HG03103 (cell line): Measurements from ENCODE around the gene NEDD9.

ENCODE experiments used
- ATAC-seq: cut with Tn5 transposase; IDR thresholded peaks from one replicate; pipeline ENCODE4 v1.9.1; 2021; ENCODE audit warnings: low read depth; ENCODE audit not compliant: unreplicated experiment

NEDD9 gene

DNA sequence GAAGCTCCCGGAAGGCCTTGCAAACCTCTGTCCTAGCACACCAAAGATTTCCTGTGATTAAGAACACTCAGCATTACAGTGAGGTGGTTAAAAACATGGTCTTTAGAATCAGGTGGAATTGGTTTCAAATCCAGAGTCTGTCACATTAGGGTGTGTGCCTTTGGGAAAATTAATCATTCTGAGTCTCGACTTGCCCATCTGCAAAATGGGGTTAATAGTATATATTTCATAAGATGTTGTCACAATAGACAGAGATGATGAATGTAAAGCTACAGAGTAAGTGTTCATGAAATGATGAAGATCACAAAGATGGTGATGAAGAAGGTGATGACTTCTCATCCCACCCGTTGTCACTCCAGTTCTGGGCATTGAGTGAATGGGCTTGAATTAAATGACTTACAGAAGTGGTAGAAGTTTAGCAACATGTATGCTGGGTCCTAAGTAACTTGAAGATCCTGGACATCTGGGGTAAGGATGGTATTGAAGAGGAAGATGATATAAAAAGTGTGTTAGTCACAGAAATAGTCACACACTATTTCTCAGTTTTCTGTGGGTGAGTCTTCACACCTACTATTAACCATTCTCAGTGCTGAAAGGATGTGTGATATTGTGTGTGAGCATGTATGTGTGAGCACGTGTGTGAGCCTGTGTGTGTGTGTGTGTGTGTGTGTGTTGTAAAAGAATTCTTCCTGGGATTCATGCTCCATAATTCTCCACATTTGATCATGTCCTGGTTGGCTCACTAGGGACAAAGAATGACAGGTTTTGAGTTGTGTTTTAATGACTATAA, 28.0 kb upstream of the NEDD9 start:
- no peak for ATAC-seq

DNA sequence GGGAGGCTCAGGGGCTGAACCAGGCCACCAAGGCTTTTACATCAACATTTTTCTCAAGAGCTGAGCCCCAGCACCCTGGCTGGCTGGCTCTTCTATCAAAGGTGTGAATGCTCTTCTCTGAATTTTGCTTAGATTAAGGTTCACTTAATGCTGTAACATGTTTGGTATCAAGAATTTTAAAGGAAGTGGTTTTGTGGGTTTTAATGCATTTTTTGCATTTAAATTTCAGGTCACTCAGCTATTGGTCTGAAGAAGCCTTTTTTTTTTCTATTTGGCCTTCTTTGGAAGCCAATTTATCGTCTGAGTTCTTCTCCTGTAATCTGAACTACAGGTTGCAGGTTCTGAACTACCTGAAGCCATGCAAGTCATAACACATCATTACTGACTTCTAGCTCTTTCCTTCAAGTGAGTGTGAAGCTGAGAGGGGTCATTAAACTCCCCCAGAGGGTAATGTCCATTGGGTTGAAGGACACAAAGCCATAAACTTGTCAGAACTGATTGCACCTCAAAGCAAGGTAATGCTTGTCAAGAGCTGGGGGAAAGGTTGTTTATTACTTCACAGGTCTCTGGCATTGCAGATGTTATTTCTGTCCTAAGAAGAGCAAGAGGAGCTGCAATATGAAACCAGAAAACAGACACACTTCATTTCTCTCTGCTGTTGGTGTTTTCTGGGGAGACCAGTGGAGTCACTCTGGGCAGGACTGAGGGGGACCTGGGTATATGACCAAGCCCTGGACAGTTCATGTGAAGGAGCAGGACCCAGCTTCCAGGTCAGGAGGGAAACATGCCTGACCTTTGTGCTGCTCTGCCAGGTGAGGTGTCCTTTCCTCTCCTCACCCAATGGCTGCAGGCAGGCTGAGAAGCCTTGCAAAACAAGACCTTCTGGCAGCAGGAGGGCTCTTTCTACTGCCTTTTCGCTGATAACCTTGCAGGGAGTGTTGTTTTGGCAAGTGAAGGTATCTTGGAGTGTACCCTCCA, 26.1 kb upstream of the NEDD9 start:
- ATAC-seq: peak; percentile 68

DNA sequence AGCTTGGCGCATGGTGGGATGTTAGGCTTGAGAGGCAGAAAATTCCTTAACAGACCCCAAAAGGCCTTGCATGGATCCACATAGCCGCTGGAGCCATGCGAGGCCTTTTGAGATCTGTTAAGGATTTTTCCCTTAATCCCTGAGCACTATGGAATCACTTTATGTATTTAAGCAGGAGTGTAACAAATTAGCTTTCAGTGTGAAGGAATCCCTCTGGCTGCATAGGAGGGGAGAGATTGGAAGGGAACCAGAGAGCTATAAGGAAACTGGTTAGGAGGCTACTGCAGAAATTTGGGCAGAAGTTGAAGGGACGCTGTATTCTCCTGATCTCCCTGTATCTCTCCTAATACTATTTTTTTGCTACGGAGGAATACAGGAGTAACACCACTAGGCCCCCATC, 23.1 kb upstream of the NEDD9 start:
- ATAC-seq: no peak

DNA sequence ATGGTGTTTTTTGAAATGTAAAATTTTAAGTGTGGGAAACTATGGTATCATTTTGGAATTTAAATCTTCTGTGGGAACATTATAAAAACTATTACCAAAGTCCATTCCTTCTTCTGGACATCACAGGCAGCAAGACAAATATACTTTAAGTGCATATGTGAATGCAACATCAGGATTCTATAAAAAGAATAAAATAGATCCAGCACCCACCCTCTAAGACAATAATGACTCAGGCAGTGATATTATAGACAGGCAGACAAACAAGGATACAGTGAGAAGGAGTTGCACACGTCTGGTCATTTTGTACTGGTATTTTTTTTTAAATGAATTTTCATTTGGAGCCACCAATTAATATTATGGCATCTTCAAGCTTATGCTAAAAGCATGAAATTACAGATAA, 21.1 kb upstream of the NEDD9 start:
- no peak for ATAC-seq

DNA sequence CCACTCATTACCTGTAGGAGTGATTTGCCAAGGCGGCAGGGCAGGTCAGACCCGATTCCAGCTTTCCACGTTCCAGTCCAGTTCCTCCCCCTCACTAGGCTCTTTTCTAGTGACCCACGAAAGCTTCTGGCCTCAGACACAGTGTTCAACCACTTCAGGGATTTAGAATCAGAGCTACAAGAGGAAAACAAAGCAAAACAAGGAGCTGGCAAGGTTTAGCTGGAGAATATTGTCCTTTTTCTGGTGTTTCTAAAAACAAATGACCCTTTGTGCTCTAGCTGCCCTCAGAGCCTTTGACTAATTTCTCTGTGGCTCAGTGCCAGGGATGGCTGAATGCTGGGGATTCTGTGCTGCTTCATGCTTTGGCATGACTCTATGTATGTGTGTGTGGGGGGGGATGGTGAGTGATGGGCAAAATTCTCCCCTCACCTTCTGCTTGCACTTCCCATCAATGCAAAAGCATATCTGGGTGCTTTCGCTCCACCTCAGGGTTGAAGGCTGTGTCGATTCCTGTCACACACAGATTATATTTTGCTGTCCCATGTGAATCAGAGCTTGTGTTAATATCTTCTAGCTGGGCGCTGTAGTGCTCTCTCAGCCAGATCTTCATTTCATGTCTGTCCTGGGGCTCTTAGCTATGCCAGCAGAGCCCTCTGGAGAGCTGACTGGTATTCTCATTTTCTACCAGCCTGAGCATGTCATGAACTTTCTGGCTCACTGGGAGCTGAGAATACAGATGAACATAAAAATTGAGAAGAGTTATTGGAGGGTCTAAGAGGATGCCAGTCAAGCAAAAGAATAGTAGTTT, 19.3 kb upstream of the NEDD9 start:
- no peak for ATAC-seq

DNA sequence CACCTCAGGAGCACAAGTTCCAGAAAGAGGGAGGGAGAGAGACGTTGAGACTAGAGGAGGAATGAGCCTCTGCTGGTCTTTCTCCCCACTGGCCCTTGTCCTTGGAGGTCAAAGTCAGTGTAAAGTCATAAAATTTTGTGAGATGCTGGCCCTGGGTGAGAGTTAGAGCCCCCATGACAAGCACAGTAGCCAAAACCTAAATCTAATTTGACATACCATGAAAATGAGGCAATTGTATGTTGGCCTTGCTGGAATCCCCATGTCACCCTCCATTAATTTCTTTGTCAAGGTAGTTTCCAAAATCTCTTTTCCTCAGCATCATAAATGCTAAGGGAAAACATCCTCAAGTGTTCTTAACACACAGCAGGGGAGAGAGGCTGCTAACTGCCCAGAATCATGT, 17.6 kb upstream of the NEDD9 start:
- no peak for ATAC-seq

DNA sequence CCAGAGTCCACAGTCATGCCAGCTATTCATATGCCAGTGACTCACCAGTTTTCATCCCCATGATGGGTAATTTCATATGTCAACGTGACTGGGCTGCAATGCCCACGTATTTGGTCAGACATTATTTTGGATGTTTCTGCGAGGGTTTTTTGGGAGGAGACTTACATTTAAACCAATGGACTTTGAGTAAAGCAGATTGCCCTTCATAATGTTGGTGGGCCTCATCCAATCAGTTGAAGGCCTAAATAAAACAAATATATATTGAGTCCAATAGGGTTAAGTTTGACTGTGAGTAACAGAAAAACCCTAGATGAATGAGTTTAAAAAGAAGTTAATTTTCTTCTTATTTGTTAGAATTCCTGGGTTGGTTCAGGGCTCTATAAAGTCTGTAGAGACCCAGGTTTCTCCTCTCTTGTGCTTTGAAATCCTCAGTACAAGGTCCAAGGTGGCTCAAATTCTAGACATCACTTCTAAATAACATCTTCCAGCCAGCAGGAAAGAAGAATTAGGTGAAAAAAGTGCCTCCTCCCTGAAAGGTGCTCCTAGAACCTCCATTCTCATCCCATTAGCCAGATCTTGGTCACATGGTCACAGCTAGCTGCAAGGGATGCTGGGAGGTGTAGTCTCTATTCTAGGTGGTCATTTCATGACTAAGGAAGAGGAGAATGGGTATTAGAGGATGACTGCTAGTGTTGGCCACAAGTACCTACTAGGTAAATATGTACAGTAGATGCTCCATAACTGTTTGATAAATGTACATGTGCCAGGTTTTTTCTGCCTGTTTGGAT, 16.7 kb upstream of the NEDD9 start:
- no peak for ATAC-seq

DNA sequence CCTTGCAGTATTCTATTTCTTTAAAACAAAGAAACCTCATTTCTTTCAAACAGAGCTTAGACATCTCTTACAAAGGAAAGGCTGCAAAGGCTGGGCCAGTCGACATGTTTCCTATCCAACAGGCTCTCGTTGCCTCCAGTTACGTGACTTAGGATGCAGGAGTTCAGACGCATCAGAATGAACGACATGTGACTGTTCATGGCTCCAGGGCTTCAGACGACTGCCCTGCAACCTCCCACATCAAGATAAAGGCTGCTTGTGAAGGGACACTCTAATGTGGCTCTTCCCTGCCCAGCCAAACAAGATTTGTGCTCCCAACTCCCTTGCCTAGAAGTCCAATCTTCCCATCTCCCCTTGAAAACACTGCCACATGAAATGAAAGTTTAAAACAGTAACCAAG, 14.3 kb upstream of the NEDD9 start:
- ATAC-seq: no peak

DNA sequence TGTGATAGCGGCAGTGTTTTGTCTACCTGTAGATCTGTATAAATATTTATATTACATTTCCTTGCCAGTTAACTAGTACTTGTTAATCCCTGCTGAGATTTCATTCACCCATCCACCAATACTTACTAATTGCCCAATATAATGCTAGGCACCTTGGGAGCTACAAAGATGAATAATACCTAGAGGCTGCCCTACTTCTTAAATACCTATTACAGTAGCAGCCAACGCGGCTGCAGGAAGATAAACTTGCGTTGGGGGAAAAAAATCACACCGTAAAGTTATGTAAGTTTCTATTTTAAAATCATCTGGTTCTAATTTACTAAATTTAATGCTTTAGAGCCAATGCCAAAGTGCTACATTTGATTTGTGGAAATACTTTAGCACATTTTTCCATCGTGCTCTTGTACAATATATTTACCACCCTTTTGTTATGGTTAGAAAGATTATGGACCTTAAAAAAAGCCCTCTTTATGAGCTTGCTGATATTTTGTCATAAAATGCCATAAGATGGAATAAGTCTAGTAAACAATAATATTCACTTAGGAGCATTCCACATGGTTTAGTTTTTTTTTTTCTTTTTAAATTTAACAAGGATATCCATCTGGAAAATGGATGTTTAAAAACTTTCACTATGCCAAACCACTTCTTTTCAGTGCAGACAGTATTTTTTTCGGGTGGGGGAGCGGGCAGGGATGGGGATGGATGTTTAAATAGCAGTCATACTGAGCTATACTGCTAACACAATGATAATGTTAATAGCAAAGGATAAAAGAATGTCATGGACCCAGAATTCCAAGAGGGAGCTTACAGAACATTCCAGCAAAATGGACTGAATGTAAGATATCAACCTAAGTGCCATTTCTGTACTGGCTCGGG, 13.2 kb upstream of the NEDD9 start:
- ATAC-seq: no peak

DNA sequence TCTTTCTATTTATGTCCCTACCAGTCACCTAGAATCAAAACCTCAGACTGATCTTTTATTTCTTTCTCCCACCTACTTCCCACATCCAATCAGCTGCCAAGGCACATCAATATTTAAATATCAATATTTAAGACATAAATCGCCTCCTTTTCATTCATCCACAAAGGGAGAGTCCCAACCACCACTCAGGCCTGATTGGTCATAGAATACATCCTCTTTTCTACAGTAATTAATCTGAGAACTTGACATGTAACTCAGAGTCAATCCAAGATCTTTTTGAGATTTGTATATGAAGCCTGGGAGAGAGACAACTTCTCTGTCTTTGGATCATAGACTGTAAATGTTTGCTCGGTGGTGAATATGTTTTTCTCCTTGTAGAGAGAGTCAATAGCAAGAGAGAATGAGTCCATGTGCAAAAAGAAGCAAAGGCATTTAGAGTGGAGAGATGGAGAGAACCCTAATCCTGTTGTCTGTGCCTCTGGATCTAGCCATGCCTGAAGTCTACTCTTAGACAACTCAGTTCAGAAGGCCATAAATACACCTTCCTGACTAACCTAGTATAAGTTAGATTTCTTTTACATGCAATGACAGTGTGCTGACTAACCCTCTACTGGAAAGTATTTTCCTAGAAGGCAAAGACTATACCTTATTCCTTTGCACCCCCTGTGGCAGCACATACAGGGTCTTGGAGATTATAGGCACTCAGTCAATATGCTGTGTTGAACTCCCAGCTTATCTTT, 12.1 kb upstream of the NEDD9 start:
- no peak for ATAC-seq

DNA sequence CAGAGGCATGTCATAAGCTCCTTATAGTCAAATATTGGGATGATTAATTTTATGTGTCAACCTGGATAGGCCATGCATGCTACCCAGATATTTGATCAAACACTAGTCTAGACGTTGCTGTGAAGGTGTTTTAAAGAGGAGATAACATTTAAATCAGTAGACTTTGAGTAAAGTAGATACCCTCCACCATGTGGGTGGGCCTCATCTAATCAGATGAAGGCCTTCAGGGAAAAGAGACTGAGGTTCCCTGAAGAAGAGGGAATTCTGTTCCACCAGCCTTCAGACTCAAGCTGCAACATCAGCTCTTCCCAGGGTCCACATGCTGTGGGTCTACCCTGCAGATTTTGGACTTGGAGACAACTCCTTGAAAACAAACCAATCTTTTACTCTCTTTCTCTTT, 11.4 kb upstream of the NEDD9 start:
- ATAC-seq: no peak

DNA sequence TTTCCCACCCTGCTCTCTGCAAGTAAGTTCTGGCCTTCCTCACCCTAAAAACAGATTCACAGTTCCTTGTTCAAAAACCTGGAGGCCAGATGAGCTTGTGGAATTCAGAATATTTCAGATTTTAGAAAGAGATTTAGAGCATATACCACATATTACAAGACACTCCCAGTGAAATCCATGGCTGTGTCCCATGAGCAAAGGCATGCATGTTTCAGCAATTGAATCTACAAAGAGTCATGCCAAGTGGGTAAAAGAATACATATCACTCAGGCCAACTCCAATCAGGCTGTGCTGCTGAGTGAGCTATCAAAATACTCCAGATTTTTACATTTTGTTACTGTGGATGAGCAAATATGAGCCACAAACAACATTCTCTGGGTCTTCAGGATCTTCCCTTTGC, 10.2 kb upstream of the NEDD9 start:
- no peak for ATAC-seq

DNA sequence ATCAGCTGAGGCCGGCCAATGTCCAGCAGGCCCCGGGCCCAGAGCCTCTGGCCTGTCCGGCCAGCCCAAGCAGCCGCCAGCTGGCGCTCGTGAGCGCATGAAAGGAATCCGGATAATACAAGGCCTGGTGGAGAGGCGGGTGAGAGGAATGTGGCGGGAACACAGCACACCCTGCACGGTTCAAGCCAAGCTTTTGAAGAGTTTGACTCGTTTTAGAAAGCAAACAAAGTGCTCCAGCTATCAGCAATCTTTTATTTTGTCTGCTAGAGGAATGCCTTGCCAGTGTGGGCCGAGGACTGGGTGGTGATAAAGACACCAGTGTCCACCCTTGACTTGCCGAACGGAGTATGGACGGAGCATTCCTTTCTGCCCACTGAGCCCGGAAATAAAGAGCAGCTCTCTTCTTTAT, 9.3 kb upstream of the NEDD9 start:
- no peak for ATAC-seq

DNA sequence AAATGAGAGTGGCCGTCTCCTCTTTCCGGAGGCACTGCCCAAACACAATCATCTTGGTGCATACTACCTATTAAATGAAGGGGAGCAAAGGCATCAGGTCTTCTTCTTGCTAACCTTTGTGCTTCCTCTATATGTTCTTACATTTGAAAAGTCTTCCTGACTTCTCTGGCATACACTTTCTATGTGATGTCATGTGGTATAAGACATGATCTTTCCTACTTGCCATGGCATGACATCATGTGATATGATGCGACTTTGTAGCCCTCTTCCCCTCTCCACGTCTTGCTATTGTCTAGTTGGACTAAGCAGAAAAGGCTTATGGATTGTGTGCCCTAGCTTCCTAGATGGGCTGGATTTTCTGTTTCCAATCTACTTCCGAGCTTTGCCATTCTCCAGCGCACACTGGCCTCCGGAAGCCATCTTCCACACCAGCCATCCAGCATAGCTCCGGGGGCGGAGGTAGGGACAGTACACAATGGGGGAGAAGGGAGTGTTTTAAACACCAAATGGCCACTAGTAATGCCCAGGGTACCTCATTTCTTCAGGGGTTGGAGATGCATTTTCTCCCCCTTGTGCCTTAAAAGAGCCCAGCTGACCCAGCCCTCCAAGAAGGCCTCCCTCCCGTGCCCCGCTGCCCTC, 8.8 kb upstream of the NEDD9 start:
- no peak for ATAC-seq

DNA sequence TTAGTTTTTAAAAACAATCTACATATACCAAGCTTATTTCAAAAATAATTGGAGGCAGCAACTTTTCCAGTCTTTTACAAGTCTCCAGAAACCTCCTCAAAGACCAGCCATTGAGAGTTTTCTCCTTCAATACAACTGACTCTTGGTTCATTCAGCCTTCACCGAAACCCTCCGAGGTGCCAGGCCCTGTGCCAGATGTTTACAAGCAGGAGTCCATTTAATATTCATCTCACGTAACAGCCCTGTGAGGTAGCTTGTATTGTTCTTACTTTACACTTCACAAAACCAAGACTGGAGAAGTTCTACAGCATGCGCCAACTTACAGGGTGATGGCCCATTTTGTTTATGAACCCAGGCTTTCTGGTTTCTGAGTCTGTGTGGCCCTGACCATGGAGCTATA, 5.5 kb upstream of the NEDD9 start:
- no peak for ATAC-seq

DNA sequence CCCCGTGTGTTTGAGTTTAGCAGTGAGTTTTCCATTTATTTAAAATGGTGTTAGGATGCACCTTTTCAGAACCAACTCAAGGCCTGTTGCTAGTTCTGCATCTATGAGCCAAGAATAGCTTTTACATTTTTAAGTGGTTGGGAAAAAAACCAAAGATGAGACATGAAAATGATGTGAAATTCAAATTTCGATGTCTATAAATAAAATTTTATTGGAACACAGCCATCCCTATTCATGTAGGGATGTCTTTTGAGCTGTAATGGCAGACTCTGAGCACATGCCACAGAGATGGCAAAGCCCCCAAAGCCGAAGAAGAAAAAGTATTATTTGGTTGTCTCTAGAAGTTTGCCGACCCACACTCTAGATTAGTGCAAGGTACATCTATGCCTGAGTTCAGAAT, 5.0 kb upstream of the NEDD9 start:
- ATAC-seq: no peak

DNA sequence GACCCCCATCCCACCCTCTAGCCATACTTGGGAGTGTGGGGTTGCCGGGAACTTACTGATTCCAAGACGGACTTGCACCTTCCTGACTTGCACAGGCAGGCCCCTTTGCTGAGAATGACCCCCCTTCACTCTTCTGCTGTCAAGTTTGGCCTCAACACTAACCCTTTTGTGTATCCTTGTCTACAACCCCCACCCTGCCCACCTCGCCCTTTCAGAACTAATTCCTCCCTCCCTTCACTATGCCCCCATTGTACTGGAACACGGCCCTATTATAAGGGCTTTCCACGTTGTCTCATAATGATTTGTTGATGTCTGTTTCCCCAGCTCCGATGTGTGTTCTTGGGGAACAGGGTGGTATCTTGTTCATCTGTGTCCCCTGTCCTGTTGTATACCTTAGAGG, 4.4 kb upstream of the NEDD9 start:
- ATAC-seq: no peak
